Epithelial cell of esophagus (primary cell): ENCODE measurements around the gene STAT3.

Experiments
- DNase-seq: peaks from one replicate; pipeline ENCODE4 v3.0.0; 2010; ENCODE audit warnings: low read depth
- H3K4me3 ChIP-seq: 2 replicates; pipeline ENCODE4 v1.5.1; 2011; ENCODE audit warnings: mild to moderate bottlenecking, low read length, control low read depth
- CTCF ChIP-seq: IDR thresholded peaks from 2 replicates; pipeline ENCODE4 v1.5.1; 2011; ENCODE audit warnings: low read depth, mild to moderate bottlenecking, low read length, control low read depth, inconsistent platforms; ENCODE audit not compliant: insufficient read depth; ENCODE audit errors: missing control alignments

STAT3 gene

GRCh38 chr17:42341568-42341967, 46.7 kb downstream of the STAT3 start:
- no peak for DNase-seq
- TF ChIP-seq CTCF, result no peak
- H3K4me3 ChIP-seq, result no peak overlapping the region

- no peak for TF ChIP-seq CTCF
- H3K4me3 ChIP-seq, result no peak overlapping the region
- no peak for DNase-seq
Measured at GRCh38 chr17:42340691-42341127, 47.5 kb downstream of the STAT3 start.

- no peak for TF ChIP-seq CTCF
- no peak for DNase-seq
- no peak overlapping the region for H3K4me3 ChIP-seq
Measured at GRCh38 chr17:42339221-42339620, 49.0 kb downstream of the STAT3 start.

- no peak overlapping the region for H3K4me3 ChIP-seq
- no peak for TF ChIP-seq CTCF
- no peak for DNase-seq
Measured at GRCh38 chr17:42338427-42338985, 49.7 kb downstream of the STAT3 start.

GRCh38 chr17:42337442-42337841, 50.8 kb downstream of the STAT3 start:
- no peak for TF ChIP-seq CTCF

GRCh38 chr17:42334677-42335076, 53.6 kb downstream of the STAT3 start:
- no peak for DNase-seq
- no peak overlapping the region for H3K4me3 ChIP-seq
- no peak for TF ChIP-seq CTCF

More at GRCh38 chr17:42337442-42337841, 50.8 kb downstream of the STAT3 start:
- no peak overlapping the region for H3K4me3 ChIP-seq
- no peak for DNase-seq

GRCh38 chr17:42333053-42333452, 55.2 kb downstream of the STAT3 start:
- DNase-seq, result no peak
- H3K4me3 ChIP-seq, result no peak overlapping the region
- no peak for TF ChIP-seq CTCF
